HG02642 (cell line): Measurements from ENCODE around the gene LDLRAD3.

Experiments used
- ATAC-seq: cut with Tn5 transposase; IDR thresholded peaks from one replicate; pipeline ENCODE4 v1.9.1; 2021; ENCODE audit warnings: mild to moderate bottlenecking; ENCODE audit not compliant: unreplicated experiment, poor library complexity

LDLRAD3 gene

GRCh38 chr11:36118084-36118483 is 174.2 kb downstream of the LDLRAD3 start:
- no peak for ATAC-seq

GRCh38 chr11:36119300-36119699 is 175.4 kb downstream of the LDLRAD3 start:
- ATAC-seq: no peak

DNA sequence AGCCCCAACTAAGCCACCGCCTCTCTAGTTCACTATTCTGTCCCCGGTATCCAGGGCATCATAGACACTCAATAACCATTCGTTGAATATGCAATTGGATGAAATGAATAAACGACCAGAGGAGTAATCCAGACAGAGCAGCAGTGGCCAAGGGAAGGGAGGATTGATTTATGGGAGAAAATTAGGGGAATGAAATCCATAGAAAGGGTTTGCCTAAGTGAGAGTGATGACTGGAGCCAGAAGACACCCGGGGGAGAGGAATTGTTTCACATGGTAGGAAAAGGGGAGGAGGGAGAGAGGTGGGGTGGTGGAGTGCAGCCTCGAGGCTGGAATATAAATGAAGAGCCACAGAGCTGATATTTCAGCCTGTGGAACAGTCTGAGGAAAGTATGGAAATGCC is 177.2 kb downstream of the LDLRAD3 start:
- no peak for ATAC-seq

GRCh38 chr11:36122671-36123070 is 178.8 kb downstream of the LDLRAD3 start:
- no peak for ATAC-seq

- no peak for ATAC-seq
Measured at GRCh38 chr11:36123336-36124101, 179.7 kb downstream of the LDLRAD3 start.

- no peak for ATAC-seq
Measured at GRCh38 chr11:36126678-36127077, 182.8 kb downstream of the LDLRAD3 start.

GRCh38 chr11:36127550-36127949 is 183.7 kb downstream of the LDLRAD3 start:
- ATAC-seq: no peak

DNA sequence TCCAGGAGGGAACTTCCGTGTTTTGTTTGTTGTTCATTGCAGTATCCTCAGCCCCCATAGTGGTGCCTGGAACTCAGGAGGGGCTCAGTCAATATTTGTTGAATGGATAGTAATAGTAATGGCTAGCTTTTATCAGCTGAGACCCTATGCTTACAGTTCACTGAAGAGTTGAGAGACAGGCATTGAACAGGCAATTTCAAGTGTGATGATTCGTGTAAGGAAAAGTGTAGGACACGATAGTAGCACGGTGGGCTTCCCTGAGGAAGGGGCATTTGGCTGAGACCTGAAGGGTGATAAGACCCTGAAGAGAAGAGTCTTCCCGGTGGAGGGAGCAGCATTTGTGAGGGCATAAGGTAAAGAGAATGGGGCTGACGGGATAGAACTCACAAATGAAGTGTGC is 186.1 kb downstream of the LDLRAD3 start:
- ATAC-seq: no peak

- no peak for ATAC-seq
Measured at GRCh38 chr11:36130401-36130800, 186.5 kb downstream of the LDLRAD3 start.

DNA sequence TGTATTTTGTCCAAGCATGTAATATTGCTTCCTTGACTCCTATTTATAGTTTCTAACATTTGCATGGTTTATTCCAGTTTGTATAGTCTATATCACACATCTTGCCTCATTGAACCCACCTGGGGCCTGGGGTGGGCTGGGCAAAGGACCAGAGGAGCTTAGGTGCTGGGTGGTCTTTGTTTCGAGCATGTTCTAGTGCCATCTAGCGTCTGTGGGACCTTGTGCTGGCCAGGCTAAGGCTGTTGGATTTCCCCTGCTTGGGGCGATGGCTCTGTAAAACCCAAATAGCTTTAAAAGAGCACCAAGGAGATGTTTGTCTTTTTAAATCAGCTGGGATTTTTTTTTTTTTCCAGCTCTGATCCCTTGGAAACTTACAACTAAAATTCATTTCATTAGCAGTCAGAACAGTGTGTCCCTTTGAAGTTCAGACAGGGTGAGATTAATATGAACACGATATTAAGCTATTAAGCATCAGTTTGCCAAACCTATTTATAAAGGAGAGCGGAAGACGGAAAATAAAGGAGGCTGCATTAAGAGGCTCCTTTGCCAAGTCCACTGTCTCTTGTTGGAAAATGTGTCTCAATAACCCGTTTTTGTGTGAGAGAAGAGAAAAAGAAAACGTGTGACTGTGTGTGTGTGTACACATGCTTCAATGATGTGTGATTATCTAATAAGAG is 188.0 kb downstream of the LDLRAD3 start:
- ATAC-seq: no peak

DNA sequence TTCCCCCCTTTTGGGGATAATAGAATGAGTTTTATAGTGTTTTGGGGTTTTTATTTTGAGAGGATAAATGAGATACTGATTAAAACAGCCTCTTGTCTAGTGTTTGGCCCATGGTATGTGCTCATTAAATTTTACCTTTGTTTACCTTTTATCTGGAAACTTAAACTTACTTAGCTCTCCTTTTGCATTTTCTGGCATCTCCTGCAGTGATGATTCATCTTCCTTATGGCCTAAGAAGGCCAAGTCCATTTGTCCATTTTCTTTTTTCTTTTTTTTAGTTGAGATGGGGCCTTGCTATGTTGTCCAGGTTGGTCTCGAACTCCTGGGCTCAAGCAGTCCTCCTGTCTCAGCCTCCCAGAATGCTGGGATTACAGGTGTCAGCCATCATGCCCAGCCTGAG is 189.1 kb downstream of the LDLRAD3 start:
- no peak for ATAC-seq

DNA sequence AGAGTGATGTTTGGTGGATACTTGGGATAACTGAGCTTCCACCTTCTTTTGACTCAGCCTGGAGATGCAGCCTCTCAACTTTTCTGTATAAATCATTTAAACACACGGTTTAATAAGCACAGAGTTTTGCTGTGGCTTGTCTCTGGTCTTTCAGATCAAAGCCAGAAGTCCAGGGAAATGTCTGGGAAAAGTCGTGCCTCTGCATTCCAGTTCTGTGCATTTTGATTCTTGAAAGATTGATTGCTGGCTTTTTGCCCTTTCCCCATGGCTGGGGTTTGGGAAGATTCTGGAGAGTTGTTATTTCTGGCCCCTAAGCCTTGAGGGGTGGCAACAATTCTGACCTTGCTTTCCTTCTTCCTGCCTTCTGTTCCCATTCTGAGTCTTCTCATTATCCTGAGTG is 191.2 kb downstream of the LDLRAD3 start:
- ATAC-seq: no peak

GRCh38 chr11:36139767-36140166 is 195.9 kb downstream of the LDLRAD3 start:
- no peak for ATAC-seq

- no peak for ATAC-seq
Measured at GRCh38 chr11:36141196-36141953, 197.5 kb downstream of the LDLRAD3 start.

GRCh38 chr11:36141956-36142355 is 198.1 kb downstream of the LDLRAD3 start:
- no peak for ATAC-seq

DNA sequence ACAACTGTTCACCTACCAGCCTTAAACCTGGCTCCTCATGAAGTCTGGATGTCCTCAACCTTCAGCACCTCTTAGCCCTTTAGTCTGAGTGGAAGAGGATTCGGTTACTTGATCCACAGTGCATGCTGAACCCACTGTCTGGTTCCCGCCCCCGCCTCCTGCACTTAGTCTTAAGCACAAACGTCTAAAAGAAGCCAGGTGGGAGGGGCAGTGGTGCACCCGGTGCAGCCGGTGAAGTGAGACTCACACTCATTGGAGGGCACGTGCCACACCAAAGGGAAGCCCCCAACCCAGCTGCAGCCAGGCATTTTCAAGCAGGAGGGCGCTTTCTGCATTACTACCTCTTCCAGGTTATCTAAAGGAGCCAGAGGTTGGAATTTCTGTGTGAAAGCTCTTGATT is 198.6 kb downstream of the LDLRAD3 start:
- ATAC-seq: no peak

DNA sequence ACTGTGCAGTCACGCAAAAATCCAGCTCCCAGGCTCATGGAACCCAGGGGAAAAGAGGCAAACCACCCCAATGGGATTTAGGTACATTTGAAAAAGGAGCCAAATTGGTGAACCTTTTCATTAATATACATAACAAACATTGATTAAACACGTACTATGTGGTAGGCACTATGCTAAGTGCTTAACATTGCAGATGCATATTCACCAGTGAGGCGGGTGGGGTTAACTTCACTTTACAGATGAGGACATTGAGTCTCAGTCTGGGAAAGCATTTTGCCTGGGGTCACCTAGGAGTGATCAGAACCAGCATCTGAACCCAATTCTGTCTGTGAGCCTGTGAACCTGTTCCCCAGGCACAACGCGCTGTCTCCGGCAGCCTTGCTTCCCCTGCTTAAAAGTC is 199.0 kb downstream of the LDLRAD3 start:
- ATAC-seq: no peak

GRCh38 chr11:36146437-36146836 is 202.6 kb downstream of the LDLRAD3 start:
- ATAC-seq: no peak

DNA sequence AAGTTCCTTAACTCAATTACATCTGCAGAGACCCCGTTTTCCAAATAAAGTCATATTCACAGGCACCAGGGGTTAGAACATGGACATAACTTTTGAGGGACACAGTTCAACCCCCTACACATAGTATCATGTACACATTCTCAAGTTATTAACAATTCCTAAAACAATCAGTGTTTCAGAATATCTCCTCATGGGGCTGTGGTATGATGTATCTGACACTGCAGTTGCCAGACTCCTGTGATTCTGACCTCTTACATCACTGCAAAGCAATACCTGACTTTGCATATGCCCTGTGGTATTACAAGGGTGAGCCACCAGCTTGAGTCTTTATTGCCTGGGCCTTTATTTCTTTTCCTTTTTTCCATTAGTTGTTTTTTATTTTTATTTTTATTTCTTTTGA is 203.6 kb downstream of the LDLRAD3 start:
- no peak for ATAC-seq

GRCh38 chr11:36148701-36149100 is 204.8 kb downstream of the LDLRAD3 start:
- ATAC-seq: no peak

DNA sequence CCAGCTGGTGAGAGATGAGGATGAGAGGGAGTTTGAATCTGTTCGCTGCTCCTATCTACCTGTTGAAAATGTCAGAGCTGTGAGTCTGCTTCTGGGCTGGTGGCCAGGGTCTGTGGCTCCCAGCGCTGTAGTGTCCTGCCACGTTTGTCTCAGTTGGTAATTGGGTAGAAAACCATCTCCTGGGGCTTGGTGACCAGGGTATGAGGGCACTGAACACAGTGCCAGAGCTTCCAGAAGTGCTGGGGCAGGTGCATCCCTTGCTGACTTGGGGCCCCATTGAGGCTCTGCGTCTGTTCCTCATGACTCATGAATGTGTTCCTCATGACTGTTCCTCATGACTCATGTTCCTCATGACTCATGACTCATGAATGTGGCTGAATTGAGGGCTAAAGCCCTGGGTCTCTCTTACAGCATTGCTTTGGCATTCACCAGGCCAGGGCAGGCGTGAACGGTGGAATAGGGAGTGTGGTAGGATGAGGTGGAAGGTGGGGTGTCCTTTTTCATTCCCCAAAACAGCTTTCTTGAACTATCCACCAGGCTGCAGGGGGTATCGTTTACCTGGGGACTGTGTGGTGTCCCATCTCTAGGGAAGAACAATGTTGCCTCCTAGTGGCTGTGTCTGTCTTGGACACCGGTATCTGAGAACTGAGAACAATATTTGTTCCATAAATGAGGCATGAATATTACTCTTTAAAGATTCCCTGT is 205.8 kb downstream of the LDLRAD3 start:
- ATAC-seq: peak; percentile 86
